Fibroblast of the aortic adventitia (primary cell): ENCODE results near the gene PRDM15. TPM values are rescaled to one million over a fixed set of nuclear protein-coding genes. Genes with fewer than 3 reads are reported as not detected.

Experiments
- DNase-seq: peaks from one replicate; pipeline ENCODE4 v3.0.0-alpha.2; 2010; ENCODE audit warnings: low read depth
- H3K4me3 ChIP-seq: 2 replicates; pipeline ENCODE4 v1.5.1; 2011; ENCODE audit warnings: low read depth, mild to moderate bottlenecking, control low read depth, low read length, moderate library complexity
- total RNA-seq: library from RNA; depleted of rRNA; stranded (reverse); fragments of >200 nt; gene quantifications from 2 replicates; pipeline ENCODE4 v1.2.3, GENCODE V29; 2012; ENCODE audit warnings: low replicate concordance
- TF ChIP-seq, protein P1 (sequence below): IDR thresholded peaks from 2 replicates; pipeline ENCODE4 v1.5.1; 2011; ENCODE audit warnings: mild to moderate bottlenecking, low read length, control low read depth, inconsistent platforms; ENCODE audit not compliant: insufficient read depth

The PRDM15 gene
- total RNA-seq, 1 donor: 4.7 TPM

DNA sequence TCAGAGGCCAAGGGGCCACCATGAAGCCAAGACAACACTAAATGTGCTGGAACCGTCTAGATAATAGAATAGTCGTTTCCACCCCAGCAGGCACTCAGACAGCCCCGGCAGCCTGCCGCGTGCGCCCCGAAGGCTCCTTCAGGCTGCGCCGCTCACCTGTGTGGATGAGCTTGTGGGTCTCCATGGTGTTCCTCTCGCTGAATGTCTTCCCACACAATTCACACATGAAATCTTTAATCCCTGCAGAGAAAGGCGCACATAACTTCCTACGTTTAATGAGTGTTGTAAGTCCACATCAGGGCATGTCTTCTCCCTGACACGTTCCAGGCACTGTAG is 68.6 kb downstream of the PRDM15 start:
- TF ChIP-seq, protein P1, sequence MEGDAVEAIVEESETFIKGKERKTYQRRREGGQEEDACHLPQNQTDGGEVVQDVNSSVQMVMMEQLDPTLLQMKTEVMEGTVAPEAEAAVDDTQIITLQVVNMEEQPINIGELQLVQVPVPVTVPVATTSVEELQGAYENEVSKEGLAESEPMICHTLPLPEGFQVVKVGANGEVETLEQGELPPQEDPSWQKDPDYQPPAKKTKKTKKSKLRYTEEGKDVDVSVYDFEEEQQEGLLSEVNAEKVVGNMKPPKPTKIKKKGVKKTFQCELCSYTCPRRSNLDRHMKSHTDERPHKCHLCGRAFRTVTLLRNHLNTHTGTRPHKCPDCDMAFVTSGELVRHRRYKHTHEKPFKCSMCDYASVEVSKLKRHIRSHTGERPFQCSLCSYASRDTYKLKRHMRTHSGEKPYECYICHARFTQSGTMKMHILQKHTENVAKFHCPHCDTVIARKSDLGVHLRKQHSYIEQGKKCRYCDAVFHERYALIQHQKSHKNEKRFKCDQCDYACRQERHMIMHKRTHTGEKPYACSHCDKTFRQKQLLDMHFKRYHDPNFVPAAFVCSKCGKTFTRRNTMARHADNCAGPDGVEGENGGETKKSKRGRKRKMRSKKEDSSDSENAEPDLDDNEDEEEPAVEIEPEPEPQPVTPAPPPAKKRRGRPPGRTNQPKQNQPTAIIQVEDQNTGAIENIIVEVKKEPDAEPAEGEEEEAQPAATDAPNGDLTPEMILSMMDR: no peak
- H3K4me3 ChIP-seq: no peak overlapping the region
- no peak for DNase-seq

DNA sequence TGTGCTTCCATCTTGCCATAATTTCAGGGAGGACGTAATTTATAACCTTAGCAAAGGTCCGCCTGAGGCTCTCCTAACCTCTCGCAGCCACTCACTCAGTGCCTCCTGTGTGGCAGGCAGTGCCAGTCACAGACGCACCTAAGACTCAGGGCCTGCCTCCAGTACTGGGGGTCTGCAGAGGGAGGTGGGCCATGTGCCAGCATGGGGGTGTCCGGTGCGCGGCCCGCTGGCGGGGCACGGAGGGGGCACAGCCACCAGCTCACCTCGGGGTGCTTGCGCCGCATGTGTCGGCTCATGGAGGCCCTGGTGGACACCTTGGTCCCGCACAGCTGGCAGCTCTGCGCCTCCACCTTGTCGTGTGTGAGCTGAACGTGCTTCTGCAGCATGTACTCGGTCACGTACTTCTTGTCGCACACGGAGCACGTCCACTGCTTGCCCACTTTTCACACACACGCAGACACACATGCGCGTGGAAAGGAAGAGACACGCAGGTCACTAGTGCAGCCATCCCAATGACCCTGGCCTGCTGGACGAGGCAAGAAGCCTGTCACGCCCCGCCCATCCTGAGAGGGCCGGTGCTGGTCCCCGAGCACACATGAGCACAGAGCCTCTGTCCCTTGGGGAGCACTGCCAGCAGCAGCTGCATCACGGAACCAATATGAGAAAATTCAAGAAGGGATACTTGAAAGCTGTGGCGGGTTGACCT is 69.1 kb downstream of the PRDM15 start:
- no peak for DNase-seq
- TF ChIP-seq, protein P1: no peak
- no peak overlapping the region for H3K4me3 ChIP-seq

DNA sequence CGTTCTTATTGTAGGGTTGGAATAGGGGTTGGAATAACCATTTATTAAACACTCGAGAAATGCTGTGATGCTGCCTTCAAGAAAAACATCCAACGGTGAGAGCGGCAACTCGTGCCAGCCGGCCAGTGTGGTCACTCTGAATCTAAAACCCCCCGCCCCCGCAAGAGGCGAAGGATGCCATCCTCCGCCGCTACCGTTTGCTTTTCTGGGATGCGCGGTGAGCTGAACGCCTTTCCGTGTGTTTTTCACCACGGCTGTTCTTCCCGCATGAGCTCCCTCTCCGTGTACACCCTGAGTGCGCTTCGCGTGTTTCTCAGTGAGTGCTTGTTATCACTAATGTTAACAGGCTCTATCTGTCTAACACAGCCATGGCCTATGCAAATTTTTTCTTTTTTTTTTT is 70.3 kb downstream of the PRDM15 start:
- DNase-seq: no peak
- TF ChIP-seq, protein P1: no peak
- no peak overlapping the region for H3K4me3 ChIP-seq

DNA sequence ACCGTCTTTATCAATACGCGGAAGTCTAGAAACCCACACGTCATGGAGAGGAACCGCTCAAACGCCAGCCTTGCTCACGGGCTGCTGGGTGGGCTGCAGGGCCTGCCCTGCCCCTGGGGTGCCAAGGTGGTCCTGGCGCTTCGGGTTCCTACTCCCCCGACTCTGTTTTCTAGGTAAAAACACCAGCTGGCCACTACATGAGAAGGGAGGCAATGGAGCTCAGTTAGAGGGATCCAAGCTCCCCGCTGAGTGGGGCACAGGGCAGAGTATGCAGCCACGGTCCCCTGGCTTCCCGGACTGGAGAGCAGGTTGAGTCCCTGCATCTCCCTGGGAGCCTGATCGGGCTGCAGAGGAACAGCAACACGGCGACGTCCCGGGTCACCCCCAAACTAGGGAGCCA is 71.0 kb downstream of the PRDM15 start:
- H3K4me3 ChIP-seq: no peak overlapping the region
- DNase-seq: no peak
- TF ChIP-seq, protein P1: no peak

DNA sequence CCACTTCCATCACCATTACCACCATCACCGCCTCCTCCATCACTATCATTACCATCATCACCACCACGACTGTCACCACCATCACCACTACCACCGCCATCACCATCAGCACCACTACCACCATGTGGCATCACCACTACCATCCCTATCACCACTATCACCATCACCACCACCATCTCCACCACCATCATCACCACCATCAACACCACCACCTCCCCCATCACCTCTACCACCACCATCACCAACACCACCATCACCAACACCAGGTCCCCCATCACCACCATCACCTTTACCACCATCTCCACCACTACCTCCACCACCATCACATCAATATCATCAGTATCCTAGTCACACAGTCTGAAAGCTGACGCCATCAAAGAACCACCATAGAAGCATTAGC is 72.4 kb downstream of the PRDM15 start:
- TF ChIP-seq, protein P1: no peak
- DNase-seq: no peak
- H3K4me3 ChIP-seq: no peak overlapping the region

DNA sequence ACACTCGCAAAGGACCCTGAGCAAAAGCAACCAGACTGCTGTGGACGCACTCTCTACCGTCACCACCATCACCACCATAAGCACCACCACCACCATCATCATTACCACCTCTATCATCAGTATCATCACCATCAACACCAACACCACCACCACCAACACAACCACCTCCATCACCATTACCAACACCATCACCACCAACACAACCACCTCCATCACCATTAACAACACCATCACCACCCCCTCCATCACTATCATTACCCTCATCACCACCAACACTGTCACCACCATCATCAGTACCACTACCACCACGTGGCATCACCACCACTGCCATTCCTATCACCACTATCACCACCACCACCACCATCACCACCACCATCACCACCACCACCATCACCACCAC is 73.5 kb downstream of the PRDM15 start:
- TF ChIP-seq, protein P1: no peak
- H3K4me3 ChIP-seq: no peak overlapping the region
- no peak for DNase-seq

DNA sequence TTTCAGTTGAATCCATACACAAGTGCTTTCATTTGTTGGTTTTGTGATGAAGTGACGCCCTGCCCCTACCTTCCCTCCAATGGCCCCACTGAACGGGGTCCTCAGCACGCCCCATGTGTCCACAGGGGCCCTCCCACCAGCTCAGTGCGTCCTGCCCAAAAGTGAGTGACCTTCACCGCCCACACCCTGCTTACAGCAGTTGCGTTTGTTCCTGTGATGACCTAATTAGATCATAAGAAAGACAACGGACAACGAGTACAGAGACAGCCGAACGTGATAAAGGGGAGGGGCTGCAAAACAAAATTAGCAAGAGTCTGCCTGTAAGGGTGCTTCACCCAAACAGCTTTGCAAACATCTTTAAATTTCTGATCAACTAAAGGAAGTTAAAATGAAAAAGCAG is 74.1 kb downstream of the PRDM15 start:
- TF ChIP-seq, protein P1: no peak
- H3K4me3 ChIP-seq: no peak overlapping the region
- no peak for DNase-seq
